Stimulated activated CD4-positive, alpha-beta T cell treated with anti-CD3 and anti-CD28 coated beads, Interleukin-2, amount 100 ng/mL, for 4 hours (primary cell): ENCODE measurements around the gene GPR65.

ENCODE experiments used
- DNase-seq: peaks from one replicate; pipeline ENCODE4 v3.0.0-alpha.2; 2020; ENCODE audit warnings: low read depth

Gene GPR65

GRCh38 chr14:88005050-88005481 lies at the start of gene GPR65:
TSS of gene GPR65 (plus strand) at chr14:88005135. CDS start at chr14:88010848, 5,713 bp downstream.
- DNase-seq: peak; percentile 22

GRCh38 chr14:87955501-87955900 lies 49.4 kb upstream of the GPR65 start:
- DNase-seq: no peak

GRCh38 chr14:87960013-87960787 lies 44.7 kb upstream of the GPR65 start:
- no peak for DNase-seq

- no peak for DNase-seq
Observed at GRCh38 chr14:87961246-87961645, 43.7 kb upstream of the GPR65 start.

GRCh38 chr14:87966816-87967215 lies 38.1 kb upstream of the GPR65 start:
- no peak for DNase-seq

GRCh38 chr14:87967496-87967895 lies 37.4 kb upstream of the GPR65 start:
- DNase-seq: no peak

- DNase-seq: no peak
Observed at GRCh38 chr14:87971010-87971409, 33.9 kb upstream of the GPR65 start.

GRCh38 chr14:87975636-87976035 lies 29.3 kb upstream of the GPR65 start:
- DNase-seq: no peak

GRCh38 chr14:87979689-87980088 lies 25.2 kb upstream of the GPR65 start:
- DNase-seq: no peak

- DNase-seq: no peak
Observed at GRCh38 chr14:87989221-87989955, 15.5 kb upstream of the GPR65 start.

- DNase-seq: no peak
Observed at GRCh38 chr14:87989956-87990299, 15.0 kb upstream of the GPR65 start.

GRCh38 chr14:87990682-87991081 lies 14.3 kb upstream of the GPR65 start:
- DNase-seq: no peak

GRCh38 chr14:87992346-87992717 lies 12.6 kb upstream of the GPR65 start:
- no peak for DNase-seq

GRCh38 chr14:87992718-87993628 lies 12.0 kb upstream of the GPR65 start, which contains the start of gene GALC:
TSS of gene GALC (minus strand) at chr14:87993182. CDS start at chr14:87993164, 18 bp downstream.
- DNase-seq: peak; percentile 88

GRCh38 chr14:87994974-87995373 lies 10.0 kb upstream of the GPR65 start:
- no peak for DNase-seq

GRCh38 chr14:87995500-87996290 lies 9.2 kb upstream of the GPR65 start:
- DNase-seq: no peak

GRCh38 chr14:87996291-87996592 lies 8.7 kb upstream of the GPR65 start:
- DNase-seq: no peak

GRCh38 chr14:87998482-87998881 lies 6.5 kb upstream of the GPR65 start:
- DNase-seq: no peak

- no peak for DNase-seq
Observed at GRCh38 chr14:87999277-87999676, 5.7 kb upstream of the GPR65 start.

- DNase-seq: no peak
Observed at GRCh38 chr14:88002421-88003075, 2.4 kb upstream of the GPR65 start.

- no peak for DNase-seq
Observed at GRCh38 chr14:88003425-88003824, 1.5 kb upstream of the GPR65 start.
